GM19238 (cell line): ENCODE results near the gene SNX6.
"Not testable (repeated sequence)": the region's sequence is repeated elsewhere in the genome, so short reads cannot be mapped to it uniquely, and the experiment has no call there.

ENCODE experiments used
- DNase-seq: peaks from one replicate; pipeline ENCODE4 v3.0.0; 2011; ENCODE audit warnings: low spot score; ENCODE audit not compliant: insufficient read length

Gene SNX6

DNA sequence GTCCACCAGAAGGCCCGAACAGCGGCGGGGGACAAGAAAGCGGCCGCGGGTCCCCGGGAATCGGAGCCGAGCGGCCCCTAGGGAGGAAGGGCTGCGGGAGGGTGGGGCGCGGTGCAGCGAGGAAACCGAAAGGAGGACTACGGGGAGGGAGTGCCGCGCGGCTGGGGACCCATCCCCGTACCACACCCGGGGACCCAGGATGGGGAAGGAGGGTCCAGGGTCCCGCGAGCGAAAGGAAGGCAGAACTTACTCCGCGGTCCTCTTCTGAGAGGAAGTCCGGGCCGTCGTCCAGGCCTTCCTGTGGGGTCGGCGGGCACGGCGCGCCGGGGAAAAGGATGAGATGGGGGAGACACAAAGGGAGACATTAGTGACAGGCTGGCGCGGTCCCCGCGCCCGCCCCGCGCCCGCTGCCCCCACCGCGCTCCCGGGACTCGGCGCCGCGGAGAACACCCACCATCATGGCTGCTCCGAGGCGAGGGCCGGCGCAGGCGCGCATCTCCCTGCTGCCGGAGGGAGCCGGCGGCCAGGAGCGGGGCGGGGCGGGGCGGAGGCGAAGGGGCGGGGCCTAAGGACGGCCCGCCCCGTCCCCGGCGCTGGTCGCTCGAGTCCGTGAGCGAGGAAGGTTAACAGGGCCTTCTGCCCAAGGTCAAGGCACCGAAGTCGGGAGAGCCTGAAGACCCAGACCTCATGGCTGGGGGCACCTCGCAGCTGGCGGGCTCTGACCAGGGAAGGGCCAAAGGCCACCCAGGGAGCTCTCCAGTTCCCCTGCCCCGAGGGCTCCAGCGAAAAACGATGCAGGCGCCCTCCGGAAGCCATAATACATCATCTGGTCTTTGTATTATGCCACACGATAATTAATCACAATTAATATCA is at the start of gene SNX6:
Gene SNX6 (minus strand): TSS at position 492 of the 873 bp plus-strand sequence. CDS start 32 bp downstream, at position 460.
- peak; percentile 98 for DNase-seq

DNA sequence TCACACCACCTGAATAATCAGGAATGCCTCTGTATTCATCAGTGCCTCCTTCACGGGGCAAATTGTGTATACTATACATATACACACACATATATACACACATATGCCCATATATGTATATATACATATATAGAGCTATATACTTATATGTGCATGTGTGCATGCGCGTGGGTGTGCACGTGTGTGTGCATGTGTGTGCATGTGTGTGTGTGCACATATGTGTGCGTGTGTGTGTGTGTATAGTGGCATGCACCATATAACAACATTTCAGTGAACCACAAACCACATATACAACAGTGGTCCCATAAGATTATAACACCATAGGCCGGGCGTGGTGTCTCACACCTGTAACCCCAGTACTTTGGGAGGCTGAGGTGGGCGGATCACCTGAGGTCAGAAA is 48.8 kb upstream of the SNX6 start:
- no peak for DNase-seq

- DNase-seq, result no peak
Measured at GRCh38 chr14:34678306-34678705, 48.4 kb upstream of the SNX6 start.

GRCh38 chr14:34676516-34677211 is 46.7 kb upstream of the SNX6 start:
- no peak for DNase-seq

DNA sequence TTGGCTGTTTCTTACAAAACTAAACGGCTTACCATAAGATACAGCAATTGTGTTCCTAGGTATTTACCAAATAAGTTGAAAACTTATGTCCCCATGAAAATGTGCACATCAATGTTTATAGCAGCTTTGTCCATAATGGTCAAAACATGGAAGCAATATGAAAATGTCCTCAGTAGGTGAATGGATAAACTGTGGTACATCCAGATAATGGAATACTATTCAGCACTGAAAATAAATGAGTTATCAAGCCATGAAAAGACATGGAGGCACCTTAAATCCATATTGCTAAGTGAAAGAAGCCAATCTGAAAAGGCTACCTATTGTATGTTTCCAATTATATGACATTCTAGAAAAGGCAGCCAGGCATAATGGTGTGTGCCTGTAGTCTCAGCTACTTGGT is 43.8 kb upstream of the SNX6 start:
- no peak for DNase-seq

DNA sequence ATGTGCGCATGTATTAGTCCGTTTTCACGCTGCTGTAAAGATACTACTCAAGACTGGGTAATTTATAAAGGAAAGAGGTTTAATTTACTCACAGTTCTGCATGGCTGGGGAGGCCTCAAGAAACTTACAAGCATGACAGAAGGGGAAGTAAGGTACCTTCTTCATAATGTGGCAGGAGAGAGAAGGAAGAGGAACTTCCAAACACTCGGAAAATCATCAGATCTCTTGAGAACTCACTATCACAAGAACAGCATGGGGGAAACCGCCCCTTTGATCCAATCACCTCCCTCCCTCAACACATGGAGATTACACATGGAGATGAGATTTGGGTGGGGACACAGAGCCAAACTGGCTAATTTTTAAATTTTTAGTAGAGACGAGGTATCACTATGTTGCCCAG is 41.8 kb upstream of the SNX6 start:
- no peak for DNase-seq

DNA sequence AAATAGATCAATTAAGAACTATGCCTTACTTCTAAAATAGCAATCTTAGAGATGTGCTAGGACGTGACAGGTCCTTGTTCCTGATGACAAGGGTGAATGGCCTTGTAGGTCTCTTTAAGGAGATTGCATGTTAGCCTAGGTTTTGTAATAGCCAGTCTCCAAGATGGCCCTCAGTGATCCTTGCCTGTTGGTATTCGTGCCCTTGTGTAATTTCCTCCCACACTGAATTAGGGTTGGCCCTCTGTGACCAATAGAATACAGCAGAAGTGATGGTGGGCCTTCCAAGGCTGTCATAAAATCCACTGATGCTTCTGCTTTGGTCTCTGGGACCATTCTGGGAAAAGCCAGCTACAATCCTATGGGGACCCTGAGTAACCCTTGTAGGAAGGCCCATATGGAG is 38.2 kb upstream of the SNX6 start:
- no peak for DNase-seq

GRCh38 chr14:34667007-34667406 is 37.1 kb upstream of the SNX6 start:
- DNase-seq, result no peak

DNA sequence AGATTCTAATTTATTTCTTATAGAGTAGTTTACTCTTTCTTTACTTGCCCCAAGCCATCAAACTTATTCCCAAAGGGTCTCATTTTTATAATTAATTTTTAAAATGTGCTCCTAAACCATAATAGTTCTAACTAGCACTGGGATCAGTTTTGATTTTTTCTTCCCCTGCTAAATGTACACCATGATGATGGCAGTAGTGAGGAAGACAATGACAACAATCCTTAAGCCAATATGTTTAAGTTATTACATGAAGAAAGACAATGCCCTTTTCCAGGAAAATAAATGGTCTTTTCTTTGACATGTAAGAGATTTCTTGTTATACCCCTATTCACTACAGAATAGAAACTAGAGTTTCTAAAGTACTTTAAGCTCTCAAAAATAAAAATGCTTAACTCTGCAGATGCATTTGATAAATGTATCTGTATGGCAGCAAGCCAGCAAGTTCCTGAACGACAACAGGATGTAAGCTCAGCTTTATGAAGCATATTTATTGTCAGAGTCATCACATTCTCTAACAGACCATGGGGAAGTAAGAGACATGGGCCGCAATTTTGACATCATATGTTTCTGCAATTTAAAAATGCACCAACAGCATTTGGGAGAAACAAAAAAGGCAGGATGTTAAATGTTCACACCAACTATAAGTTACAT is 36.0 kb upstream of the SNX6 start:
- no peak for DNase-seq

GRCh38 chr14:34662561-34663088 is 32.7 kb upstream of the SNX6 start:
- no peak for DNase-seq

DNA sequence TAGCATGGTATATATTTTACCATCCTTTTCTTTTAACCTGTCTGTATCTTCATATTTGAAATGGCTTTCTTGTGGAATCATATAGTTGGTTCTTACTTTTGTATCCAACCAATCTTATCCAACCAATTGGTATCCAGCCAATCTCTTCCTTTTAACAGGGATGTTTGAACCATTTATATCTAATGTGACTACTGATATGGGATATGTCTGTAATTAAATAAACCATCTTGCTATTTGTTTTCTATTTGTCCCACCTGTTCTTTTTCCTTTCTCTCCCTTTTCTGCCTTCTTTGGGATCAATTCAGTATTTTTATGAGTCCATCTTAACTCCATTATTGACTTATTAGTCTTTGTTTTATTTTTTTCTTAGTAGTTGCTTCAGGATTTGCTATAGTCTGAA is 30.8 kb upstream of the SNX6 start:
- no peak for DNase-seq

GRCh38 chr14:34655959-34656358 is 26.0 kb upstream of the SNX6 start:
- no peak for DNase-seq

DNA sequence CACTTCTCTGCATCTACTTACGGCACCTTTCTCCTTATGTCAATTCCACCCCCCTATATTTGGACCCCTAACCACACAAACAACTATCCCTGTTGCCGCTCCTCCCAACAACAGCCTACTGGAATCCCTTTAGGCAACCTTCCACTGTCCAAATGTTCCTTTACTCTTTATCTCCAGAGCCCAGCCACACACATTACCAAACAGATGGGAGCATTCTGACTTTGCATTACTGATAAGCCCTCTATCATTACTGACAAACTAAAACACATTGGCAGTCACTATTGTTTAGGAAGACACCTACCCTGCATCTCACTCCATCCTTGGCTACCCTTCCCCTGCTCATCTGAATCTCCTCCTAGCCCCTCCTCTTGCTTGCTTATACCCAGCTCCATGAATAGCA is 23.1 kb upstream of the SNX6 start:
- DNase-seq, result not testable (repeated sequence)

DNA sequence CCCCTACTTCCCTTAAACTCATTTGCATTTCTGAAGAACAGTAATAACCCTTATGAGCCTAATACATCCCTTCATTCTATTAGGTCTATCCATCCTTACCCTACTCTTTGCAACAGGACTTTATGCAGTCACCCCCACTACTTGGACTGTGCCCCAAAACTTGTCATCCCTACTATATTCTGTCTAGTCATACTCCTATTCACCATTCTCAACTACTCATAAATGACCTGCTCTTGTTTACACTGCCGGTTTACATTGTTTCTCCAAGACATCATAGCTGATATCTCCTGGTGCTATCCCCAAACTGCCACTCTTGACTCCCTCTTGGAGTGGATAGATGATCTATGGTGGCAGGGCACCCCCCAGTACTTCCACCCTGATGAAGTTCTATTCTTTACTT is 22.4 kb upstream of the SNX6 start:
- DNase-seq, result not testable (repeated sequence)

- DNase-seq, result no peak
Measured at GRCh38 chr14:34650786-34651584, 21.0 kb upstream of the SNX6 start.

GRCh38 chr14:34650006-34650405 is 20.1 kb upstream of the SNX6 start:
- not testable (repeated sequence) for DNase-seq

- DNase-seq, result no peak
Measured at GRCh38 chr14:34649344-34649743, 19.4 kb upstream of the SNX6 start.

DNA sequence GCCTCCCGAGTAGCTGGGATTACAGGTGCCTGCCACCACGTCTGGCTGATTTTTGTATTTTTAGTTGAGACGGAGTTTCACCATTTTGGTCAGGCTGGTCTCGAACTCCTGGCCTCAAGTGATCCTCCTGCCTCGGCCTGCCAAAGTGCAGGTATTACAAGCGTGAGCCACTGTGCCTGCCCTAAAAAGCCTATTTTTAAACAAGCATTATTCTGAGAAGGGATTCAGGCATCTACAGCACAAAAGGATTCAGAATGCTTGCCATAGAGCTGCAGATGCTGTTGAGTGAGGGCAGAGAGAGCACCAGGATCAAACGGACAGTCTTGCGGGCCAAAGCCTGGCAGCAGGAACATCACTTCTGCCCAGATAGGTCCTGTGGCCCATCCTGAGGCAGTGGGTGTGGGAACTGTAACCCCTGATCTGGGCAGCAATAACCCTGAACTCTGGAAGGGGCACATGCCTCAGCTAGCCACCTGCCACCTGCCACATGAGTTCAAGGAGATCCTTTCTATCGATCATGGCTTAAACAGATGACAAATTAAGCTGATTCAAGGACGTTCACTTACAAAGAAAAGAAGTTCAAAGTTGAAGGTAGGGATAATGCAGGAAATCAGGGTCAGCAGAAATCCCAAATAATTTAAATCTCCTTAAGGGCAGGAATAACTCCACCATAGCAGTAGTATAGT is 16.8 kb upstream of the SNX6 start:
- DNase-seq, result no peak

DNA sequence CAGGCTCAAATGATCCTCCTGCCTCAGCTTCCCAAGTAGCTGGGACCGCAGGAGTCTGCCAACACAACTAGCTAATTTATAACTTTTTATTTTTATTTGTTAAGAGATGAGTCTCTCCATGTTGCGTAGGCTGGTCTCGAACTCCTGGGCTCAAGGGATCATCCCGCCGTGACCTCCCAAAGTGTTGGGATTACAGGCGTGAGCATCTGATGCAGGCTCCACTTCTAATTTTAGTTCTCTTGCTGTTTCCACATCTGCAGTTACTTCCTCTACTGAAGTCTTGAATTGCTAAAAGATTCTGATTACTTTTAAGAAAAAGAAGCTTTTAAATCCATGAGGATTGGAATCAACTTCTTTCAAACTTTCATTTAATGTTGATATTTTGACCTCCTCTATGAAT is 13.4 kb upstream of the SNX6 start:
- DNase-seq, result no peak

DNA sequence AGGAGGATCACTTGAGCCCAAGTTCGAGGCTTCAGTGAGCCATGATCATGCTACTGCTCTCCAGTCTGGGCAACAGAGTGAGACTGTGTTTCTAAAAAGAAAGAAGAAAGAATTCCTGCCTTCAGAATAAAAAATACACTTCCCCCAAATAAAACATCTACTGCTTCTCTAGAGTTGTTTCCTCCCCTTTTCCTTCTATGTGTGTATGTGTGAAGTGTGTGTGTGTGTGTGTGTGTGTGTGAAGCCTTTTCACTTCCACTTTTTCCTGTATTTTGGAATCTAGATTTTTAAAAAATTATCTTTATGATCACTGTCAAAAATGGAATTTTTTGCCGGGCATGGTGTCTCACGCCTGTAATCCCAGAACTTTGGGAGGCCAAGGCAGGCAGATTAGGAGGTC is 12.6 kb upstream of the SNX6 start:
- no peak for DNase-seq

DNA sequence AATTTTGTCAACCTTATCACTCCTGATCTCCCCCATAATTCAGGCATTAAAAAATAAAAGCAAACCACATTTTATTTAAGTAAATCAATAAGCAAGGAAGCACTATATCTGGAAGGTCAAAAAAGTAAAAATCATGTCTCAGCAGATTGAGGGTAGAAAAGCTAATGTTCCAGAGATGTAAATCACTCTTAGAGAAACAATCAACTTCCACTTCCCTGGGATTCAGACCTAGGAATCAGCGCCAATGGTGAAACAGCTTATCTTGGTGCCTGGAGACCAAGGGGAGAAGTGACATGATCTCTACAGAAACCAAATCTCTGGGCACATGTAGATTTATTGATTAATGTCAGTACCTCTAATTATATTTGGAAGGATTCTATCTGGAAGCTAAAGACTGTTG is 10.9 kb upstream of the SNX6 start:
- DNase-seq, result no peak
